Smooth muscle cell (in vitro differentiated cells): ENCODE data around the gene LPIN1. TPM values are rescaled to one million over a fixed set of nuclear protein-coding genes. Genes with fewer than 3 reads are reported as not detected.

Source experiments
- DNase-seq: peaks from one replicate; lab custom pipeline; 2025; ENCODE audit not compliant: unreplicated experiment; lab: John Stamatoyannopoulos, UW
- H2AFZ ChIP-seq: fragments of 200-600 bp; sonication (generic); 2 replicates; pipeline ENCODE4 v1.6.0; 2016; ENCODE audit warnings: antibody characterized with exemption, low read depth, mild to moderate bottlenecking
- H3F3A ChIP-seq: fragments of 200-600 bp; sonication (generic); 2 replicates; pipeline ENCODE4 v1.6.0; 2017; ENCODE audit warnings: antibody characterized with exemption, low read depth
- H3K27ac ChIP-seq: fragments of 200-600 bp; sonication (generic); 2 replicates; pipeline ENCODE4 v1.5.1; 2016; ENCODE audit warnings: low read depth, mild to moderate bottlenecking
- H3K27me3 ChIP-seq: fragments of 200-600 bp; sonication (generic); 2 replicates; pipeline ENCODE4 v1.6.1; 2016; ENCODE audit warnings: low read depth, mild to moderate bottlenecking
- H3K36me3 ChIP-seq: fragments of 200-600 bp; sonication (generic); 2 replicates; pipeline ENCODE4 v1.5.1; 2016; ENCODE audit warnings: low read depth
- H3K4me1 ChIP-seq: fragments of 200-600 bp; sonication (generic); 2 replicates; pipeline ENCODE4 v1.5.1; 2016; ENCODE audit warnings: low read depth
- H3K4me2 ChIP-seq: fragments of 200-600 bp; sonication (generic); 2 replicates; pipeline ENCODE4 v1.6.0; 2016; ENCODE audit warnings: mild to moderate bottlenecking
- H3K4me3 ChIP-seq: fragments of 200-600 bp; sonication (generic); 2 replicates; pipeline ENCODE4 v1.5.1; 2016; ENCODE audit warnings: mild to moderate bottlenecking
- H3K79me2 ChIP-seq: fragments of 200-600 bp; sonication (generic); 2 replicates; pipeline ENCODE4 v1.6.0; 2016; ENCODE audit warnings: low read depth, mild to moderate bottlenecking
- H3K9ac ChIP-seq: fragments of 200-600 bp; sonication (generic); 2 replicates; pipeline ENCODE4 v1.6.0; 2016; ENCODE audit warnings: low read depth
- H3K9me3 ChIP-seq: fragments of 200-600 bp; sonication (generic); replicated peaks from 2 replicates; pipeline ENCODE4 v1.5.1; 2016; ENCODE audit warnings: low read depth
- H4K20me1 ChIP-seq: fragments of 200-600 bp; sonication (generic); 2 replicates; pipeline ENCODE4 v1.6.0; 2016; ENCODE audit warnings: low read depth
- CTCF ChIP-seq: fragments of 200-600 bp; sonication (generic); IDR thresholded peaks from 2 replicates; pipeline ENCODE4 v1.5.1; 2017; ENCODE audit warnings: borderline replicate concordance, mild to moderate bottlenecking, antibody characterized with exemption; ENCODE audit not compliant: insufficient read depth, poor library complexity, severe bottlenecking
- WGBS: methylation state at CpG from one replicate; pipeline ENCODE4 v1.1.7; 2016; ENCODE audit warnings: low lambda C conversion rate; 5-methylcytosine and 5-hydroxymethylcytosine counted together
- polyA plus RNA-seq: library from polyadenylated mRNA; unstranded; fragments of >200 nt; fragmentation: Nextera tagmentation; extraction: Ambion mirVana; gene quantifications from 2 replicates; pipeline ENCODE4 v1.2.1, GENCODE V29; 2016
- total RNA-seq: library from RNA; depleted of rRNA; stranded (reverse); fragments of >200 nt; gene quantifications from 2 replicates; pipeline ENCODE4 v1.2.3, GENCODE V29; 2014

Gene LPIN1
- total and polyA plus RNA-seq, 2 experiments from 2014 or later = 13.8 to 17.9 TPM

- Histone ChIP-seq H3K27ac (no peak overlapping the region), H3K36me3 (no peaks in the 10 kb centered on the region), H3K79me2 (no peaks in the 10 kb centered on the region), H3K9me3 (no peaks in the 10 kb centered on the region), H2AFZ (no peak overlapping the region), H3K4me1 (peaks cover 13% of the 10 kb centered on the region), H3K27me3 (no peaks in the 10 kb centered on the region), H3K4me2 (no peak overlapping the region), H3K4me3 (no peak overlapping the region), H3F3A (peaks cover 12% of the 10 kb centered on the region), H4K20me1 (no peaks in the 10 kb centered on the region), H3K9ac (no peak overlapping the region)
- 94% methylated on average over 4 of the region's 4 CpGs for WGBS
- no peak for DNase-seq
- no peak for TF ChIP-seq CTCF
Observed at GRCh38 chr2:11835403-11835802, 89.0 kb downstream of the LPIN1 start.

GRCh38 chr2:11836647-11837219 is 90.3 kb downstream of the LPIN1 start:
- WGBS = 94% methylated on average over 7 of the region's 7 CpGs
- no peak for TF ChIP-seq CTCF
- H3K9ac ChIP-seq = no peak overlapping the region
- H3F3A ChIP-seq = no peaks in the 10 kb centered on the region
- no peak overlapping the region for H2AFZ ChIP-seq
- H3K27me3 ChIP-seq = no peaks in the 10 kb centered on the region
- no peak for DNase-seq
- H3K27ac ChIP-seq = no peak overlapping the region
- H3K36me3 ChIP-seq = no peaks in the 10 kb centered on the region
- peaks cover 9% of the 10 kb centered on the region for H3K4me1 ChIP-seq
- no peak overlapping the region for H3K4me3 ChIP-seq
- H3K4me2 ChIP-seq = no peak overlapping the region
- no peaks in the 10 kb centered on the region for H3K9me3 ChIP-seq
- H3K79me2 ChIP-seq = no peaks in the 10 kb centered on the region
- no peaks in the 10 kb centered on the region for H4K20me1 ChIP-seq

GRCh38 chr2:11837875-11838734 is 91.7 kb downstream of the LPIN1 start:
- Histone ChIP-seq H3K27me3 (no peaks in the 10 kb centered on the region), H3K4me2 (no peak overlapping the region), H3K79me2 (no peaks in the 10 kb centered on the region), H3K9me3 (no peaks in the 10 kb centered on the region), H2AFZ (no peak overlapping the region), H3F3A (no peaks in the 10 kb centered on the region), H3K27ac (no peak overlapping the region), H3K36me3 (no peaks in the 10 kb centered on the region), H3K4me1 (peaks cover 9% of the 10 kb centered on the region), H3K4me3 (no peak overlapping the region), H3K9ac (no peak overlapping the region), H4K20me1 (no peaks in the 10 kb centered on the region)
- DNase-seq = no peak
- 94% methylated on average over 10 of the region's 10 CpGs for WGBS
- no peak for TF ChIP-seq CTCF
